GM18861 (cell line): ENCODE data around the gene TMEM242.

Source experiments
- ATAC-seq: cut with Tn5 transposase; IDR thresholded peaks from one replicate; pipeline ENCODE4 v1.9.1; 2021; ENCODE audit not compliant: unreplicated experiment

The TMEM242 gene

GRCh38 chr6:157272866-157273755 is 50.2 kb downstream of the TMEM242 start:
- no peak for ATAC-seq

GRCh38 chr6:157272372-157272771 is 50.9 kb downstream of the TMEM242 start:
- ATAC-seq = no peak

GRCh38 chr6:157271911-157272310 is 51.4 kb downstream of the TMEM242 start:
- ATAC-seq = no peak

GRCh38 chr6:157271441-157271840 is 51.9 kb downstream of the TMEM242 start:
- no peak for ATAC-seq

- ATAC-seq = no peak
Measured at GRCh38 chr6:157270916-157271315, 52.4 kb downstream of the TMEM242 start.

- ATAC-seq = no peak
Measured at GRCh38 chr6:157270308-157270707, 53.0 kb downstream of the TMEM242 start.

- no peak for ATAC-seq
Measured at GRCh38 chr6:157269261-157269794, 54.0 kb downstream of the TMEM242 start.

GRCh38 chr6:157268835-157269234 is 54.5 kb downstream of the TMEM242 start:
- no peak for ATAC-seq

GRCh38 chr6:157268396-157268795 is 54.9 kb downstream of the TMEM242 start:
- no peak for ATAC-seq

- no peak for ATAC-seq
Measured at GRCh38 chr6:157267654-157268053, 55.7 kb downstream of the TMEM242 start.

- ATAC-seq = no peak
Measured at GRCh38 chr6:157267109-157267611, 56.2 kb downstream of the TMEM242 start.

GRCh38 chr6:157266274-157267101 is 56.8 kb downstream of the TMEM242 start:
- ATAC-seq = no peak

- no peak for ATAC-seq
Measured at GRCh38 chr6:157265635-157266034, 57.7 kb downstream of the TMEM242 start.

GRCh38 chr6:157265186-157265585 is 58.1 kb downstream of the TMEM242 start:
- ATAC-seq = no peak

GRCh38 chr6:157264701-157265100 is 58.6 kb downstream of the TMEM242 start:
- ATAC-seq = no peak

GRCh38 chr6:157263881-157264397 is 59.4 kb downstream of the TMEM242 start:
- ATAC-seq = no peak

- ATAC-seq = no peak
Measured at GRCh38 chr6:157263146-157263545, 60.2 kb downstream of the TMEM242 start.

- no peak for ATAC-seq
Measured at GRCh38 chr6:157261606-157262005, 61.7 kb downstream of the TMEM242 start.

GRCh38 chr6:157260735-157261410 is 62.4 kb downstream of the TMEM242 start:
- no peak for ATAC-seq

GRCh38 chr6:157259443-157259842 is 63.9 kb downstream of the TMEM242 start:
- ATAC-seq = no peak

GRCh38 chr6:157258878-157259277 is 64.4 kb downstream of the TMEM242 start:
- ATAC-seq = no peak
